Thyroid gland (tissue), 4 donors: ENCODE data around the gene CLASP1.

Experiments
- POLR2A ChIP-seq, 2 donors: fragments of 450-650 bp; IDR thresholded peaks; one replicate each; pipeline ENCODE4 v1.6.1; 2017; ENCODE audit warnings: antibody characterized with exemption in 2 of 2, mild to moderate bottlenecking in 2 of 2, moderate library complexity in 1 of 2
- TF ChIP-seq, protein P1 (sequence below), 6 experiments: fragments of 200-600 bp in 3 of 6; fragments of 450-650 bp in 3 of 6; sonication (generic) in 3 of 6; IDR thresholded peaks; one replicate each; pipeline ENCODE4 v1.5.1; 2016 to 2019; ENCODE audit warnings: antibody characterized with exemption in 6 of 6, mild to moderate bottlenecking in 2 of 6, inconsistent platforms in 1 of 6, moderate library complexity in 1 of 6

DNA sequence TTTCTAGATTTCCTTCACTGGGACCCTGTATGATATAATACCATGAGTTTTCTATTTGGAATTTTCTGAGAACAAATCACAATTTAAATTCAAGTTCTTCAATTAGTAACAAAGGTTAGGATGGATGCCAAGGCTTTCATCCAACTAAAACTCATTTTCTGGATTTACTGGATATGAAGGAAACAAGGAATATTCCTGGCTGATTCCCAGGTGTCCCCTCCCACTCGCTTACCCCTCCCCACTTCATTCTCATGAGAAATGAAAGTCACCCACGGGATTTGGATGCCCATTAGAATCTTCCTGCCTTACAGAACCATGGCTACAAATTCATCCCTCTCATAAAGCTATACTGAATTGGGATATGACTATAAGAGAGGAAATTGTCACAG lies 78.6 kb downstream of the CLASP1 start:
- TF ChIP-seq, protein P1, sequence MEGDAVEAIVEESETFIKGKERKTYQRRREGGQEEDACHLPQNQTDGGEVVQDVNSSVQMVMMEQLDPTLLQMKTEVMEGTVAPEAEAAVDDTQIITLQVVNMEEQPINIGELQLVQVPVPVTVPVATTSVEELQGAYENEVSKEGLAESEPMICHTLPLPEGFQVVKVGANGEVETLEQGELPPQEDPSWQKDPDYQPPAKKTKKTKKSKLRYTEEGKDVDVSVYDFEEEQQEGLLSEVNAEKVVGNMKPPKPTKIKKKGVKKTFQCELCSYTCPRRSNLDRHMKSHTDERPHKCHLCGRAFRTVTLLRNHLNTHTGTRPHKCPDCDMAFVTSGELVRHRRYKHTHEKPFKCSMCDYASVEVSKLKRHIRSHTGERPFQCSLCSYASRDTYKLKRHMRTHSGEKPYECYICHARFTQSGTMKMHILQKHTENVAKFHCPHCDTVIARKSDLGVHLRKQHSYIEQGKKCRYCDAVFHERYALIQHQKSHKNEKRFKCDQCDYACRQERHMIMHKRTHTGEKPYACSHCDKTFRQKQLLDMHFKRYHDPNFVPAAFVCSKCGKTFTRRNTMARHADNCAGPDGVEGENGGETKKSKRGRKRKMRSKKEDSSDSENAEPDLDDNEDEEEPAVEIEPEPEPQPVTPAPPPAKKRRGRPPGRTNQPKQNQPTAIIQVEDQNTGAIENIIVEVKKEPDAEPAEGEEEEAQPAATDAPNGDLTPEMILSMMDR (IDR thresholded peaks at IDR 0.05): no peak
- TF ChIP-seq POLR2A (IDR thresholded peaks at IDR 0.05): no peak
